HEK293 (cell line): ENCODE data around the gene CNTRL.

Source experiments
- PATZ1 ChIP-seq: fragments of 450-650 bp; formaldehyde crosslinking; IDR thresholded peaks from 2 replicates; pipeline ENCODE4 v1.5.1; 2016; ENCODE audit warnings: missing biosample characterization, missing genetic modification characterization
- PRDM4 ChIP-seq: fragments of 450-650 bp; formaldehyde crosslinking; IDR thresholded peaks from 2 replicates; pipeline ENCODE4 v1.5.1; 2017; ENCODE audit warnings: missing biosample characterization, missing genetic modification characterization
- ZNF121 ChIP-seq: fragments of 450-650 bp; formaldehyde crosslinking; IDR thresholded peaks from 2 replicates; pipeline ENCODE4 v1.5.1; 2016; ENCODE audit warnings: missing biosample characterization, missing genetic modification characterization
- ZNF335 ChIP-seq: fragments of 450-650 bp; formaldehyde crosslinking; conservative IDR thresholded peaks from 2 replicates; pipeline ENCODE4 v1.5.1; 2016; ENCODE audit warnings: missing biosample characterization, missing genetic modification characterization
- ZSCAN16 ChIP-seq: fragments of 450-650 bp; formaldehyde crosslinking; IDR thresholded peaks from 2 replicates; pipeline ENCODE4 v1.5.1; 2016; ENCODE audit warnings: missing biosample characterization, missing genetic modification characterization
- TF ChIP-seq, protein P1 (sequence below): fragments of 450-650 bp; formaldehyde crosslinking; IDR thresholded peaks from 2 replicates; pipeline ENCODE4 v1.5.1; 2016; ENCODE audit warnings: missing biosample characterization, missing genetic modification characterization

GRCh38 chr9:121150188-121150587 is 75.4 kb downstream of the CNTRL start:
- TF ChIP-seq ZNF335 (tag by site-specific recombination) = no peak
- no peak for TF ChIP-seq PRDM4 (tag by site-specific recombination)
- no peak for TF ChIP-seq PATZ1 (tag by site-specific recombination)
- no peak for TF ChIP-seq ZNF121 (tag by site-specific recombination)
- no peak for TF ChIP-seq ZSCAN16 (tag by site-specific recombination)
- TF ChIP-seq, protein P1, sequence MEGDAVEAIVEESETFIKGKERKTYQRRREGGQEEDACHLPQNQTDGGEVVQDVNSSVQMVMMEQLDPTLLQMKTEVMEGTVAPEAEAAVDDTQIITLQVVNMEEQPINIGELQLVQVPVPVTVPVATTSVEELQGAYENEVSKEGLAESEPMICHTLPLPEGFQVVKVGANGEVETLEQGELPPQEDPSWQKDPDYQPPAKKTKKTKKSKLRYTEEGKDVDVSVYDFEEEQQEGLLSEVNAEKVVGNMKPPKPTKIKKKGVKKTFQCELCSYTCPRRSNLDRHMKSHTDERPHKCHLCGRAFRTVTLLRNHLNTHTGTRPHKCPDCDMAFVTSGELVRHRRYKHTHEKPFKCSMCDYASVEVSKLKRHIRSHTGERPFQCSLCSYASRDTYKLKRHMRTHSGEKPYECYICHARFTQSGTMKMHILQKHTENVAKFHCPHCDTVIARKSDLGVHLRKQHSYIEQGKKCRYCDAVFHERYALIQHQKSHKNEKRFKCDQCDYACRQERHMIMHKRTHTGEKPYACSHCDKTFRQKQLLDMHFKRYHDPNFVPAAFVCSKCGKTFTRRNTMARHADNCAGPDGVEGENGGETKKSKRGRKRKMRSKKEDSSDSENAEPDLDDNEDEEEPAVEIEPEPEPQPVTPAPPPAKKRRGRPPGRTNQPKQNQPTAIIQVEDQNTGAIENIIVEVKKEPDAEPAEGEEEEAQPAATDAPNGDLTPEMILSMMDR (tag by site-specific recombination) = no peak
